Measurements from ENCODE around the gene SECISBP2. TPM values are rescaled to one million over a fixed set of nuclear protein-coding genes. Genes with fewer than 3 reads are reported as not detected.
"Not testable (repeated sequence)": the region's sequence is repeated elsewhere in the genome, so short reads cannot be mapped to it uniquely, and the experiment has no call there.

The SECISBP2 gene
- total RNA-seq, 2 experiments from 2014 or later: 40.4 to 42.5 TPM

DNA sequence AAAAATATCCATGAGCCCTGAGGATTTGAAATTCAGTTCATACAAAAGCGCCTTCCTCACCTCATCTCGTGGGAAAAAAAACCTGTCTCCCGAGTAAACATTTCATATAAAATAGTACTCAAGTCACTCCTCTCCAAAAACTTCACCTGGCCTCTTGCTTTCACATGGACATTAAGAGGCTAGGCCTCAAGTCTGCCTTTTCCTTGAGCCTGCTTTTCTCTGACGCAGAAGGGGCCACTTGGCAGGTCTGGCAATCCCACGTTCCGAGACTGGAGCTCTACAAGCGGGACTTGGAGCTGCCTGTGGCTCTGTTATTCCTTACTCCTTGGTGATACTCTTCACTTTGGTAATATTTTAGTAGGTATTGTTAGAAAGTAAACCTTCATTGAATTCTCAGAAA is 34.2 kb upstream of the SECISBP2 start:
- ATAC-seq (no peak), DNase-seq (no peak)
- Mint-ChIP-seq H3K27ac (no peak overlapping the region), H3K4me1 (ENCODE audit: low read depth) (peaks cover 8% of the 10 kb centered on the region), H3K27me3 (no peaks in the 10 kb centered on the region), H3K36me3 (ENCODE audit: low read depth) (no peaks in the 10 kb centered on the region), H3K9me3 (no peaks in the 10 kb centered on the region), H3K4me3 (no peak overlapping the region)
- intact Hi-C loops (cut with micrococcal nuclease): no loop called here
- CTCF ChIA-PET: interaction anchor here (1.2 kb wide), 1 partner anchor 9 kb away, joined by 4 read pairs; no protein-coding TSS in a partner anchor
- TF ChIP-seq, protein P1, sequence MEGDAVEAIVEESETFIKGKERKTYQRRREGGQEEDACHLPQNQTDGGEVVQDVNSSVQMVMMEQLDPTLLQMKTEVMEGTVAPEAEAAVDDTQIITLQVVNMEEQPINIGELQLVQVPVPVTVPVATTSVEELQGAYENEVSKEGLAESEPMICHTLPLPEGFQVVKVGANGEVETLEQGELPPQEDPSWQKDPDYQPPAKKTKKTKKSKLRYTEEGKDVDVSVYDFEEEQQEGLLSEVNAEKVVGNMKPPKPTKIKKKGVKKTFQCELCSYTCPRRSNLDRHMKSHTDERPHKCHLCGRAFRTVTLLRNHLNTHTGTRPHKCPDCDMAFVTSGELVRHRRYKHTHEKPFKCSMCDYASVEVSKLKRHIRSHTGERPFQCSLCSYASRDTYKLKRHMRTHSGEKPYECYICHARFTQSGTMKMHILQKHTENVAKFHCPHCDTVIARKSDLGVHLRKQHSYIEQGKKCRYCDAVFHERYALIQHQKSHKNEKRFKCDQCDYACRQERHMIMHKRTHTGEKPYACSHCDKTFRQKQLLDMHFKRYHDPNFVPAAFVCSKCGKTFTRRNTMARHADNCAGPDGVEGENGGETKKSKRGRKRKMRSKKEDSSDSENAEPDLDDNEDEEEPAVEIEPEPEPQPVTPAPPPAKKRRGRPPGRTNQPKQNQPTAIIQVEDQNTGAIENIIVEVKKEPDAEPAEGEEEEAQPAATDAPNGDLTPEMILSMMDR (IDR thresholded peaks at IDR 0.05): no peak
- POLR2A ChIA-PET: no interaction called here

DNA sequence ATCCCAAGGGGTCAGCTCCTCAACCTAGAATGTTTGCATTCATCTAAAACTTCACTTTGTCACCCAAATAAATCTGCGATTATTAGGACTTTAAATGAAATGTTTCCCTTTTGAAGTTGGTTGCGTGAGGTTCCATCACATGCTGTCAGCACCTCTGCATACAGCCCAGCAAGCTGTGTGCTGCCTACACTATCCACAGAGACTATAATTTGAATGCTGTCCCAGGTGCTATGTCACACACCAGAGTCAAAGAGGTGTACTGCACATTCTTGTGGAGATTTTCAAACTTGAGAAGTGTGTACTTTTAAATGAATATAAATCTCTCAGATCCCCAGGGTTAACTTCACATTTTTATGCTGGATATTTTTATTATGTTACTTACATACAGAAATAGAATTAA is 26.6 kb upstream of the SECISBP2 start:
- Mint-ChIP-seq H3K27me3 (peaks cover under 1% of the 10 kb centered on the region), H3K4me3 (no peak overlapping the region), H3K9me3 (peaks cover 4% of the 10 kb centered on the region), H3K27ac (no peak overlapping the region), H3K4me1 (ENCODE audit: low read depth) (no peaks in the 10 kb centered on the region), H3K36me3 (ENCODE audit: low read depth) (no peaks in the 10 kb centered on the region)
- TF ChIP-seq, protein P1 (IDR thresholded peaks at IDR 0.05): no peak
- POLR2A ChIA-PET: interaction anchor here (1.2 kb wide), 1 partner anchor 18 kb away, joined by 7 read pairs; no protein-coding TSS in a partner anchor
- intact Hi-C loops (cut with micrococcal nuclease): no loop called here
- CTCF ChIA-PET: interaction anchor here (1.2 kb wide), 1 partner anchor 13 kb away, joined by 4 read pairs; no protein-coding TSS in a partner anchor
- no peak for ATAC-seq
- DNase-seq: no peak

DNA sequence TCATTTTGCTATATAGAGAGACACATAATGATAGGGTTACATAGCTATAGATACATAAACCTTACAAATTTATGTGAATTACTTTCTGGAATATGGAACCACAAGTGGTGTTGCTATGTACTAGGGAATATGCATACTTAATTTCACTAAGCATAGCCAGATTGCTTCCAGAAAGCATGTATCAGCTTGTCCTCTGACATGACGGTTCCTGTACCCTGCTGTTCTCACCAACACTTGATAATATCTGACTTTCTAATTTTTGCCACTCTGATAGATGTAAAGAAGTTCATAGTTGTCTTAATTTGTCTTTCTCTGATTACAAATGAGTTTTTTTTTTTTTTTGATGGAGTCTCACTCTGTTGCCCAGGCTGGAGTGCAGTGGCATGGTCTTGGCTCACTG is 25.3 kb upstream of the SECISBP2 start:
- Mint-ChIP-seq H3K9me3 (peaks cover 4% of the 10 kb centered on the region), H3K36me3 (ENCODE audit: low read depth) (no peaks in the 10 kb centered on the region), H3K27me3 (peaks cover 1% of the 10 kb centered on the region), H3K4me1 (ENCODE audit: low read depth) (no peaks in the 10 kb centered on the region), H3K4me3 (no peak overlapping the region), H3K27ac (no peak overlapping the region)
- intact Hi-C loops (cut with micrococcal nuclease): no loop called here
- POLR2A ChIA-PET: interaction anchor here (1.2 kb wide), 1 partner anchor 17 kb away, joined by 7 read pairs; no protein-coding TSS in a partner anchor
- no peak for ATAC-seq
- TF ChIP-seq, protein P1 (IDR thresholded peaks at IDR 0.05): no peak
- CTCF ChIA-PET: interaction anchor here (1.3 kb wide), 1 partner anchor 9 kb away, joined by 4 read pairs; no protein-coding TSS in a partner anchor
- DNase-seq: no peak

DNA sequence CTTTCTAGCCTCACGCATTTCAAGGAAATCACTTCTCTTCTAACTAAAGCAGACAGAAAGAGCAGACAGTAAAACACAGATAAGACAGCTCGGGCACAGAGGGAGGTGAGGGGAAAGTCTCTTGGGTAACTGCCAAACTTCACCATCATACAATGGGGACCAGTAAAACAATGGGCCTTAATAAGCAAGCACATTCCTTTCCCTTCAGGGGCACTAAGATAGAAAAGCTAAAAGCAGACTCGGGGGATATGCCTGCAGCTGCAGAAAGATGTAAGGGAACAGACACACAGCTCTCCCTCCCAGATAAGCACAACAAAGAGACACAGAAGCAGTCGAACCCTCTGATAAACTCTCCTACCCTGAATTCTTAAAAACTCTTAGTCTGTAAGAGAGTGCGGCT is 22.9 kb upstream of the SECISBP2 start:
- H3K9me3 Mint-ChIP-seq: peaks cover 4% of the 10 kb centered on the region
- ATAC-seq (no peak), DNase-seq (no peak)
- CTCF ChIA-PET: interaction anchor here (1.4 kb wide), 1 partner anchor 17 kb away, joined by 3 read pairs; no protein-coding TSS in a partner anchor
- H3K4me3 Mint-ChIP-seq: no peak overlapping the region
- intact Hi-C loops (cut with micrococcal nuclease): no loop called here
- H3K27ac Mint-ChIP-seq: no peak overlapping the region
- TF ChIP-seq, protein P1 (IDR thresholded peaks at IDR 0.05): no peak
- peaks cover 1% of the 10 kb centered on the region for H3K27me3 Mint-ChIP-seq
- no peaks in the 10 kb centered on the region for H3K36me3 Mint-ChIP-seq (ENCODE audit: low read depth)
- no peaks in the 10 kb centered on the region for H3K4me1 Mint-ChIP-seq (ENCODE audit: low read depth)
- POLR2A ChIA-PET: interaction anchor here (0.8 kb wide), 1 partner anchor 15 kb away, joined by 3 read pairs; no protein-coding TSS in a partner anchor

DNA sequence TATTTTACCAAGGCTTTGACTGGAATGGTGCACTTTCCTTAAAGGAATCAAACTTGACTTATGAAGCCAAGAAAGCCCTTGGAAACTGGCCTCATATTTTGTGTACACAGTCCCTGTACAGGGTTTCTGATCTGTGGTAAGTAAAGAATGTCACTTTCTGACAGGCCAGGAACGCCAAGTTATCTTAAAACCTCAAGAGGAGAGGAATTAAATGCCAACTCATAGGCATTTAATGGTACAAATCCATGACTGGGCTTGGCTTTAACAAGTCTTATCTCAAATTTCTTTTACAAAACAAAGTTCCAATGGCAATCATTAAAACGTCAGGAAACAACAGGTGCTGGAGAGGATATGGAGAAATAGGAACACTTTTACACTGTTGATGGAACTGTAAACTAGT is 16.3 kb upstream of the SECISBP2 start:
- H3K36me3 Mint-ChIP-seq (ENCODE audit: low read depth); POLR2A ChIA-PET; intact Hi-C loops (cut with micrococcal nuclease); H3K9me3 Mint-ChIP-seq; CTCF ChIA-PET; H3K27me3 Mint-ChIP-seq; H3K4me3 Mint-ChIP-seq; H3K27ac Mint-ChIP-seq; DNase-seq; H3K4me1 Mint-ChIP-seq (ENCODE audit: low read depth); ATAC-seq: not testable (repeated sequence)

Data from activated CD8-positive, alpha-beta T cell treated with anti-CD3 and anti-CD28 coated beads for 36 hours (primary cell).